Esophagus squamous epithelium (tissue), 4 donors: ENCODE results near the gene FGGY.

Source experiments
- CTCF ChIP-seq, 6 experiments: fragments of 450-650 bp in 4 of 6; fragments of 200-600 bp in 2 of 6; sonication (generic) in 2 of 6; IDR thresholded peaks; one replicate each; pipeline ENCODE4 v1.5.1; 2016 to 2019; ENCODE audit warnings: antibody characterized with exemption in 6 of 6, mild to moderate bottlenecking in 4 of 6, moderate library complexity in 4 of 6
- POLR2A ChIP-seq, 4 donors: fragments of 450-650 bp; IDR thresholded peaks; one replicate each; pipeline ENCODE4 v1.6.1; 2017; ENCODE audit warnings: antibody characterized with exemption in 4 of 4, mild to moderate bottlenecking in 4 of 4, moderate library complexity in 3 of 4

- TF ChIP-seq CTCF (IDR thresholded peaks at IDR 0.05): no peak
- no peak for TF ChIP-seq POLR2A (IDR thresholded peaks at IDR 0.05)
Measured at GRCh38 chr1:59316497-59317128, 19.7 kb downstream of the FGGY start.
